ENCODE data around the gene ACMSD.

- TF ChIP-seq EZH2 (optimal IDR thresholded peaks at IDR 0.05; ENCODE audit: low read depth, low read length) (no peak), EZH2phosphoT487 (IDR thresholded peaks at IDR 0.05; ENCODE audit: low read length) (no peak)
Observed at GRCh38 chr2:134791616-134792015, 46.8 kb upstream of the ACMSD start.
